SIG-M5 (cell line): ENCODE data around the gene MEX3C.

ENCODE experiments used
- DNase-seq: peaks from one replicate; lab custom pipeline; 2025; lab: John Stamatoyannopoulos, UW

Gene MEX3C

GRCh38 chr18:51197661-51198424, at the start of gene MEX3C:
Gene MEX3C (minus strand): TSS chr18:51197681. CDS start chr18:51197320, 361 bp downstream.
- peak; percentile 96 for DNase-seq

- DNase-seq, result no peak
Measured at GRCh38 chr18:51241226-51241625, 43.7 kb upstream of the MEX3C start.

GRCh38 chr18:51236225-51236624, 38.7 kb upstream of the MEX3C start:
- no peak for DNase-seq

GRCh38 chr18:51235009-51235789, 37.7 kb upstream of the MEX3C start:
- DNase-seq, result no peak

GRCh38 chr18:51234117-51235008, 36.9 kb upstream of the MEX3C start:
- no peak for DNase-seq

GRCh38 chr18:51229328-51229727, 31.8 kb upstream of the MEX3C start:
- no peak for DNase-seq

- no peak for DNase-seq
Measured at GRCh38 chr18:51227660-51228059, 30.2 kb upstream of the MEX3C start.

- no peak for DNase-seq
Measured at GRCh38 chr18:51226587-51227350, 29.3 kb upstream of the MEX3C start.

GRCh38 chr18:51226068-51226467, 28.6 kb upstream of the MEX3C start:
- DNase-seq, result no peak

GRCh38 chr18:51212606-51213005, 15.1 kb upstream of the MEX3C start:
- no peak for DNase-seq

- DNase-seq, result peak; percentile 98
Measured at GRCh38 chr18:51211552-51211951, 14.1 kb upstream of the MEX3C start.

- DNase-seq, result no peak
Measured at GRCh38 chr18:51196811-51197660, 445 bp downstream of the MEX3C start.

GRCh38 chr18:51196118-51196810, 1.2 kb downstream of the MEX3C start:
- DNase-seq, result no peak

- DNase-seq, result no peak
Measured at GRCh38 chr18:51195451-51196117, 1.9 kb downstream of the MEX3C start.

GRCh38 chr18:51195086-51195450, 2.4 kb downstream of the MEX3C start:
- no peak for DNase-seq

- DNase-seq, result no peak
Measured at GRCh38 chr18:51194604-51195003, 2.9 kb downstream of the MEX3C start.

GRCh38 chr18:51193621-51194287, 3.7 kb downstream of the MEX3C start:
- no peak for DNase-seq

GRCh38 chr18:51192696-51193095, 4.8 kb downstream of the MEX3C start:
- no peak for DNase-seq

- no peak for DNase-seq
Measured at GRCh38 chr18:51192026-51192425, 5.5 kb downstream of the MEX3C start.
